GM12891 (cell line): Measurements from ENCODE around the gene LRRC57.

ENCODE experiments used
- POLR2A ChIP-seq: IDR thresholded peaks from 2 replicates; pipeline ENCODE4 v1.6.1; 2011; ENCODE audit warnings: low read depth, low read length, control low read depth
- POLR2AphosphoS5 ChIP-seq: IDR thresholded peaks from 2 replicates; pipeline ENCODE4 v1.6.1; 2011; ENCODE audit warnings: low read depth, low read length, control low read depth
- SPI1 ChIP-seq: IDR thresholded peaks from 2 replicates; pipeline ENCODE4 v1.6.1; 2011; ENCODE audit warnings: low read depth, low read length, control low read depth

- no peak for TF ChIP-seq POLR2AphosphoS5
- TF ChIP-seq POLR2A: no peak
- TF ChIP-seq SPI1: no peak
These were observed 28.2 kb upstream of the LRRC57 start for GRCh38 chr15:42576776-42577175.
